Measurements from ENCODE around the gene NFIX.

NFIX gene

DNA sequence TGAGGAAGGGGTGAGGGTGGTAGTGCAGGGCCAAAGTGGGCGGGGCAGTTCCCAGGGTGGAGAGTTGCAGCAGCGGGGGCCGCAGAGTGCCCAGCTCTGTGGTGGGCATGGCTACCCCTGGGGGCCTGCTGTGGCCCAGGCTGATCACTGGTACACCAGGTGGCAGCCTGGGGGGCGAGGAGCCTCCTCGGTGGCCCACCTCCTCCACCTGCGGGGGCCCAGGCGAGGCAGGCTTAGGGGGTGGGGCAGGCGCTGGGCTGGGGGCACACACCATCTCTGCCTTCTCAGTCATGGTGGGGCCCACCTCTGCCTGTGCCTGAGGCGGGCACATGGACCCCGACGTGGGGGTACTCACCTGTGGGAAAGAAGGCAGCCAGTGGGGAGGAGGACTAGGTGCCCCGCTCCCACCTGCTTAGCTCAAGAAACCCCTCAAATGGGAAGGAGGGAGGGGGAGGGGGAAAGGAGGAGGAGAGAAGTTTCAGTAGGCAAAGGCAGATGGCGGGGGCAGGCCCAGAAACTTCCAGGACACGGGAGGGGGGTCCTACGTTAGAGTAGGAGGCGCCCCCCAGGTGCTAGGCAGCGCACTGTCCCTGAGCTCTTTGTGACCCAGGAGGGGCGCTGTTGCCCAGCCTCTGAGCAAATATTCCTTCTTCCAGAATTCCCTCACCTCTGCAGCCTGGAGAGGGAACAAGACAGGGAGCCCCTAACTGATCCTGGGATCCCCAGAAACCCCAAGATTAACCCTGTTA lies 105.7 kb downstream of the NFIX start:
- peaks cover 24% of the 10 kb centered on the region for H3K27me3 ChIP-seq (ENCODE audit: control insufficient read depth, insufficient read depth, low read length)
- H3K27ac ChIP-seq (ENCODE audit: low read length) = no peak overlapping the region
- peaks cover 4% of the 10 kb centered on the region; the same call in 1 of the 2 replicates for H3K4me1 ChIP-seq (ENCODE audit: control insufficient read depth, insufficient read depth, low read length)
- WGBS (ENCODE audit: insufficient coverage, insufficient read length) = no CpG with 5 or more reads among the region's 18 CpGs
- no peak overlapping the region for H3K4me3 ChIP-seq (ENCODE audit: low read length)
- no peak for DNase-seq (ENCODE audit: low read depth, low spot score)
- H3K36me3 ChIP-seq (ENCODE audit: control insufficient read depth, insufficient read depth, low read length) = 0 out of 2 replicates have a peak, but pooled peaks cover 3% of the 10 kb centered on the region
- no peaks in the 10 kb centered on the region for H3K9me3 ChIP-seq (ENCODE audit: control insufficient read depth, insufficient read depth, low read length)

DNA sequence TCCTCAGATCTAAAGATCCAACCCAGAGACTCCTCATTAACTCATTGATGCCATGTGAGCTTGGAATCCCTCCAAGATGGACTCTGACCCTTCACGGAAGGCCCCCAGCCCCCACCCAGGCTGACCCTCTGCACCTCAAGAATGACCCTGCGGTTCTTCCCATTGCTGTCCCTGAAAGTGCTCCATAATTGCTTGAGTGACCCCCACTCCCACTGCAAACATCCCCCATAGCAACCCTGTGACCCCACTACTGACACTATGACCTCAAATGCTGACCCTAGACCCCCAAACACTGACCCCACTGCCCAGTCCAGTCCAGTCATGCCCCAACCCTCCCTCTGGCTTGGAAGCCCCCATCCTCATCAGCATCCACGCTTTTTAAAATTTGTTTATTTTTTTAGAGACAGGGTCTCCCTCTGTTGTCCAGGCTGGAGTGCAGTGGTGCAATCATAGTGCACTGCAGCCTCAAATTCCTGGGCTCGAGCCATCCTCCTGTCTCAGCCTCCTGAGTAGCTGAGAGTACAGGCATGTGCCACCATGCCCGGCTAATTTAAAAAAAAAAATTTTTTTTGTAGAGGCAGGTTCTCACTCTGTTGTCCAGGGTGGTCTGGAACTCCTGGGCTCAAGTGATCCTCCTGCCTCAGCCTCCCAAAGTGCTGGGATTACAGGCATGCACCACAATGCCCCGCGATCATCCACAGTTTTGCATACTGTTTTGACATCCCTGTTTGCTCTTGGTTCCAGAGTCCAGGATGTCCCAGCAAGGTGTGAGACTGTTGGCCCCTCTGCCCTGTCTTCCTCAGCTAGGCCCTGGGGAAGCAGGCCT lies 106.5 kb downstream of the NFIX start:
- no peak overlapping the region for H3K4me3 ChIP-seq (ENCODE audit: low read length)
- DNase-seq (ENCODE audit: low read depth, low spot score) = no peak
- no peak overlapping the region for H3K27ac ChIP-seq (ENCODE audit: low read length)
- 0 out of 2 replicates have a peak, but pooled peaks cover 3% of the 10 kb centered on the region for H3K36me3 ChIP-seq (ENCODE audit: control insufficient read depth, insufficient read depth, low read length)
- WGBS (ENCODE audit: insufficient coverage, insufficient read length) = no CpG with 5 or more reads among the region's 7 CpGs
- H3K9me3 ChIP-seq (ENCODE audit: control insufficient read depth, insufficient read depth, low read length) = no peaks in the 10 kb centered on the region
- H3K27me3 ChIP-seq (ENCODE audit: control insufficient read depth, insufficient read depth, low read length) = peaks cover 24% of the 10 kb centered on the region
- peaks cover 4% of the 10 kb centered on the region; the same call in 1 of the 2 replicates for H3K4me1 ChIP-seq (ENCODE audit: control insufficient read depth, insufficient read depth, low read length)

- Histone ChIP-seq H3K9me3 (ENCODE audit: control insufficient read depth, insufficient read depth, low read length) (no peaks in the 10 kb centered on the region), H3K27ac (ENCODE audit: low read length) (no peak overlapping the region), H3K27me3 (ENCODE audit: control insufficient read depth, insufficient read depth, low read length) (peaks cover 24% of the 10 kb centered on the region), H3K4me1 (ENCODE audit: control insufficient read depth, insufficient read depth, low read length) (peaks cover 4% of the 10 kb centered on the region; the same call in 1 of the 2 replicates), H3K36me3 (ENCODE audit: control insufficient read depth, insufficient read depth, low read length) (0 out of 2 replicates have a peak, but pooled peaks cover 3% of the 10 kb centered on the region), H3K4me3 (ENCODE audit: low read length) (peak overlapping the region; percentile 22; the same call in 1 of the 2 replicates)
- WGBS (ENCODE audit: insufficient coverage, insufficient read length) = no CpG with 5 or more reads among the region's 7 CpGs
- no peak for DNase-seq (ENCODE audit: low read depth, low spot score)
Observed at GRCh38 chr19:13102416-13102665, 107.1 kb downstream of the NFIX start.

- WGBS (ENCODE audit: insufficient coverage, insufficient read length) = no CpG with 5 or more reads among the region's 47 CpGs
- H3K36me3 ChIP-seq (ENCODE audit: control insufficient read depth, insufficient read depth, low read length) = 0 out of 2 replicates have a peak, but pooled peaks cover 3% of the 10 kb centered on the region
- no peak for DNase-seq (ENCODE audit: low read depth, low spot score)
- no peak within 1 kb of the TSS for H3K27ac ChIP-seq (ENCODE audit: low read length)
- peaks cover 4% of the 10 kb centered on the region; the same call in 1 of the 2 replicates for H3K4me1 ChIP-seq (ENCODE audit: control insufficient read depth, insufficient read depth, low read length)
- H3K27me3 ChIP-seq (ENCODE audit: control insufficient read depth, insufficient read depth, low read length) = peaks cover 24% of the 10 kb centered on the region
- H3K4me3 ChIP-seq (ENCODE audit: low read length) = peak within 1 kb of the TSS; percentile 22; the same call in 1 of the 2 replicates
- H3K9me3 ChIP-seq (ENCODE audit: control insufficient read depth, insufficient read depth, low read length) = no peaks in the 10 kb centered on the region
Observed at GRCh38 chr19:13102666-13103580, 107.6 kb downstream of the NFIX start, which contains the start of gene LYL1. Gene LYL1 (minus strand): TSS chr19:13102858. CDS start chr19:13101171, 1,687 bp downstream.

GRCh38 chr19:13103581-13104359 lies 108.5 kb downstream of the NFIX start:
- H3K27ac ChIP-seq (ENCODE audit: low read length) = no peak overlapping the region
- peaks cover 4% of the 10 kb centered on the region; the same call in 1 of the 2 replicates for H3K4me1 ChIP-seq (ENCODE audit: control insufficient read depth, insufficient read depth, low read length)
- H3K27me3 ChIP-seq (ENCODE audit: control insufficient read depth, insufficient read depth, low read length) = peaks cover 19% of the 10 kb centered on the region
- H3K9me3 ChIP-seq (ENCODE audit: control insufficient read depth, insufficient read depth, low read length) = no peaks in the 10 kb centered on the region
- no CpG with 5 or more reads among the region's 13 CpGs for WGBS (ENCODE audit: insufficient coverage, insufficient read length)
- DNase-seq (ENCODE audit: low read depth, low spot score) = no peak
- no peak overlapping the region for H3K4me3 ChIP-seq (ENCODE audit: low read length)
- 0 out of 2 replicates have a peak, but pooled peaks cover 3% of the 10 kb centered on the region for H3K36me3 ChIP-seq (ENCODE audit: control insufficient read depth, insufficient read depth, low read length)

DNA sequence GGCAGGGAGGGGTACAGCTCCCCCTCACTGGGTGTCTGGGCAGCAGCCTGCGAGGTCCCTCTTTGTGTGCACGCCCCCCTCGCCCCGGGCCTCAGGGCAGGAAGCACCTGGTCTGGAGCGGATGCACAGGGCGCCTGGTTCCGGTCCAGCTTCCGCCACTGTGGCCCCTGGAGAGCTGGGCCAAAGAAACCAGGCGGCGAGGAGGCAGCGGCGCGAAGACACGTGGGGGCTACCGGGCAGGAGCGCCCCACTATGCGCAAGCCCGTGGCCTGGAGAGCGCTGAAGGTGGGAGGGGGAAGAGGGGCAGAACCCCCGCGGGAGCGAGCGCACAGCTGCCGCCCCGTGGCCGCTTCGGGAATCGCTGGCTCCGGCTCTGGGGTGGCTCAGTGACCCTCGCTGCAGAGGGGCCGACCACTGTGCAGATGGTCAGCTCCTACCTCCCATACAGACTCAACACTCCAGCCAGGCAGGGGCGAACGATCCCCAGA lies 109.1 kb downstream of the NFIX start:
- no peak for DNase-seq (ENCODE audit: low read depth, low spot score)

GRCh38 chr19:13104848-13105711 lies 109.8 kb downstream of the NFIX start:
- DNase-seq (ENCODE audit: low read depth, low spot score) = no peak
- Histone ChIP-seq H3K36me3 (ENCODE audit: control insufficient read depth, insufficient read depth, low read length) (peaks cover 15% of the 10 kb centered on the region), H3K4me1 (ENCODE audit: control insufficient read depth, insufficient read depth, low read length) (peaks cover 4% of the 10 kb centered on the region; the same call in 1 of the 2 replicates), H3K9me3 (ENCODE audit: control insufficient read depth, insufficient read depth, low read length) (no peaks in the 10 kb centered on the region), H3K27ac (ENCODE audit: low read length) (no peak overlapping the region), H3K4me3 (ENCODE audit: low read length) (no peak overlapping the region), H3K27me3 (ENCODE audit: control insufficient read depth, insufficient read depth, low read length) (peaks cover 7% of the 10 kb centered on the region)
- no CpG with 5 or more reads among the region's 29 CpGs for WGBS (ENCODE audit: insufficient coverage, insufficient read length)

More for the DNA sequence above, 109.1 kb downstream of the NFIX start:
- peaks cover 4% of the 10 kb centered on the region; the same call in 1 of the 2 replicates for H3K4me1 ChIP-seq (ENCODE audit: control insufficient read depth, insufficient read depth, low read length)
- H3K9me3 ChIP-seq (ENCODE audit: control insufficient read depth, insufficient read depth, low read length) = no peaks in the 10 kb centered on the region
- WGBS (ENCODE audit: insufficient coverage, insufficient read length) = no CpG with 5 or more reads among the region's 33 CpGs
- H3K27ac ChIP-seq (ENCODE audit: low read length) = no peak overlapping the region
- H3K4me3 ChIP-seq (ENCODE audit: low read length) = no peak overlapping the region
- H3K27me3 ChIP-seq (ENCODE audit: control insufficient read depth, insufficient read depth, low read length) = peaks cover 14% of the 10 kb centered on the region
- peaks cover 8% of the 10 kb centered on the region for H3K36me3 ChIP-seq (ENCODE audit: control insufficient read depth, insufficient read depth, low read length)

GRCh38 chr19:13109361-13110098 lies 114.3 kb downstream of the NFIX start:
- WGBS (ENCODE audit: insufficient coverage, insufficient read length) = no CpG with 5 or more reads among the region's 30 CpGs
- Histone ChIP-seq H3K9me3 (ENCODE audit: control insufficient read depth, insufficient read depth, low read length) (no peaks in the 10 kb centered on the region), H3K4me3 (ENCODE audit: low read length) (no peak overlapping the region; the same call in 1 of the 2 replicates), H3K4me1 (ENCODE audit: control insufficient read depth, insufficient read depth, low read length) (no peaks in the 10 kb centered on the region), H3K36me3 (ENCODE audit: control insufficient read depth, insufficient read depth, low read length) (peaks cover 22% of the 10 kb centered on the region), H3K27ac (ENCODE audit: low read length) (no peak overlapping the region), H3K27me3 (ENCODE audit: control insufficient read depth, insufficient read depth, low read length) (no peaks in the 10 kb centered on the region)
- no peak for DNase-seq (ENCODE audit: low read depth, low spot score)

Data from iPS DF 6.9 (cell line).